Measurements from ENCODE around the gene EIF4E1B.

EIF4E1B gene

GRCh38 chr5:176606032-176606431, 24.4 kb upstream of the EIF4E1B start:
- no peak for DNase-seq (ENCODE audit: low read depth in 2 of 2)

GRCh38 chr5:176606875-176607274, 23.6 kb upstream of the EIF4E1B start:
- no peak for DNase-seq (ENCODE audit: low read depth in 2 of 2)

- no peak for DNase-seq (ENCODE audit: low read depth in 2 of 2)
These were observed 22.3 kb upstream of the EIF4E1B start for GRCh38 chr5:176608142-176608705.

DNA sequence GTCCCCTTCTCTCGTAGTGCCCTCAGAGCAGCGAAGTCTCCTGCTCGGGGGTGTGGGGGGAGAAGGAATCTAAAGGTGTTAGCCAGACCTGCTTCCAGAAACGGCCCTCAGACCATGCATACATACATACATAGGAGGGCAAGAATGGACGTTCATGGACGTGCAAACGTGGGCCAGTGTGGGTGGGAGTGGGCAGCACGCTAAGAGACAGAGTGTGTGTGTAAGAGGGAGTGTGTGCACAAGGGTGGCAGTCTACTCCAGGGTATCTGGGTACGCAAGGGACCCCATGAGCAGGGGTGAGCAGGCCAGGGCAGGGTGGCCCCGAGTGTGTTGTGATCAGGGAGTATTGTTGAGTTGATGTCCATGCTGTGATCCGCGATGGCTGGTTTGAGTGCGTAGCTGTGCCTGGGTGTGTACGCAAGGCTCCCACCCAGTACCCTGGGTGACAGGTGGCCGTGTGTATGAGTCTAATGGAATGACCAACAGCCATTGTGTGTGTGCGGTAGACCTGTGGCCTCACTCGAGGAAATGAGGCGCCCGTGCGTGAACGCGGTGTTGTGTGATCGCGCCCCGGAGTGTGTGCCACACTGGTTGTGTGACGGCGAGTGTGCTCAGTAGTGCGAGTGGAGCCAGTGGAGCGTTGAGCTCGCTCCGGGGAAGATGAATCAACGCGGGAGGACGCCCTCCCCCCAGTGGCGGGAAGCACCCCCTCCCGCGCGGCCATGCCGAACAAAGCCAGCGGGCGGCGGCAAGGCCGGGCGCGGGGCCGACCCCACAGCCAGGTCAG, 21.3 kb upstream of the EIF4E1B start:
- no peak for DNase-seq (ENCODE audit: low read depth in 2 of 2)

DNA sequence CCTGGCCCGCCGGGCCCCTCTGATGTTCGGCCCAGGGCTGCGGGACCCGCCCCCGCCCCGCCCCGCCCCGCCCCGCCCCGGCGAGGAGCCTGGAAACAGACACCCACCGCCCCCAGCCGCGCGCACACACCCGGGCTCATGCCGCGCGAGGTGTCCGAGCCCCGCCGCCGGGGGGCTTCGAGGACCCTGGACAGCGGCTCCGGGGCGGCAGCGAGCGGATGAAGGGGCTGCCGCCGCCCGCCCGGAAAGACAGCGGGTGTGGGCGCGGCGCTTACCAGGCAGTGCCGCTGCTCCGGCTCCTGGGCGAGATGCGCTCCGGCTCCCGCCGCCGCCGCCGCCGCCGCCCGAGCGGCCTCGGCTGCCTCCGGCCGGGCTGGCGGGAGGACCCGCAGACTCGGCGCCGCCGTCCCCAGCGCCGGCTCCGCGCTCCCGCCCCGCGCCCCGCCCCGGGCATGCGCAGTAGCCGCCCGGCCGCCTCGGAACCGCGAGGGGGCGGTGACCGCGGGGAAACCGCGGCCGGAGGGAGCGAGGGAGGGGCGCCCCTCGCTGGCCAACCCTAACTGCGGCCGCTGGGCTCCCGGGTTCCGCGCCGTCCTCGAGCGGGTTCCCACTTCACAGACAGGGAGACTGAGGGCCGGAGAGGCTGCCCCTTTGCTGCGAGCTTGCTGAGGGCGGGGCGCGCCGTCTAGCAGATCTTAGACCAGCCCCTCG, 20.6 kb upstream of the EIF4E1B start, which contains the start of gene GPRIN1:
GPRIN1 (minus strand) TSS at position 433 of the 711 bp plus-strand sequence. CDS start 10,322 bp downstream, outside the sequence.
- peak in 1 of 2 donors; percentile 33 for DNase-seq (ENCODE audit: low read depth in 2 of 2)

- no peak for DNase-seq (ENCODE audit: low read depth in 2 of 2)
These were observed 20.1 kb upstream of the EIF4E1B start for GRCh38 chr5:176610435-176610773.

- no peak for DNase-seq (ENCODE audit: low read depth in 2 of 2)
These were observed 19.0 kb upstream of the EIF4E1B start for GRCh38 chr5:176611435-176611834.

DNA sequence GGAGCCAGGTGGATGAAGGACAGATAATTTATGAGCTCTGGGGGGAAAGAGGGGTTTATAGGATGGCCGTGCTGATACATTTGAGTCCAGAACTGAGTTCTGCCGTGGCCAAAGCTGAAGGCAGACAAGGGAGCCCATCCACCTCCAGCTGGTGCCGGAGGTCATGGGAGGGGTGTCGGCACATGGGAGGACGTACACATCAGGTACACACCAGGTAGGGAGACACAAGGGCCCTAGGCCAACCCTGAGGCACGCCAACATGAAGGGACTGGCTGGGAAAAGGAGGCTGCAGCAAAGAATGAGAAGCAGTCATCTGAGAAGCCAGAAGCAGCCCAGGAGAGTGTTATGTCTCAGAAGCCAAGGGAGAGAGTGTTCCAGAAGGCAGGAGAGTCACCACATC, 18.5 kb upstream of the EIF4E1B start:
- DNase-seq (ENCODE audit: low read depth in 2 of 2), result no peak

- DNase-seq (ENCODE audit: low read depth in 2 of 2), result no peak
These were observed 17.6 kb upstream of the EIF4E1B start for GRCh38 chr5:176612855-176613254.

DNA sequence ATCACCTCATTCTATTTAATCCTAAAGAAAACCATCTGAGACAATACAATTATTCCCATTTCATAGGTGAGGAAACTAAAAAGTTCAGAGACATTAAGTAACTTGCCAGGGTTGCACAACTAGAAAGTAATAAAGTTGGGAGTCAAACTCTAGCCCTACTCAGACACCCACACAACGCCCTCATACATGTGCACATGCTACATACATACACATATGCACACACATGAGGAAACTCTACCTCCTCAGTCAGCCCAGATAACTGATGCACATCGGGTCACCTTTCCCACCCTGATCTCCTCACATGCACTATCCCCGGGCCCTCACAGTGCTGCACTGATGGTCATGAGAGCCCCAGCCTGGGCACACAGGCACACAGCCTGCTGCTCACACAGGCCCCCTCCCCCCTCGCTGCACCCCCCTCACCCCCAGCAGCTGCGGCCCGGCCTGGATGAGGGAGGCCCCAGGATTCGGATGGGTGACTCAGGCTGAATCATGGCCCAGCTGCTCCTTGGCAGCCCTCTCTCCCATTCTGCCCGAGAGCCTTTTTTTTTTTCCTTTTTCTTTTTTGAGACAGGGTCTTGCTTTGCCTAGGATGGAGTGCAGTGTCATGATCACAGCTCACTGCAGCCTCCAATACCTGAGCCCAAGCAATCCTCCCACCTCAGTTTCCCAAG, 15.5 kb upstream of the EIF4E1B start:
- no peak for DNase-seq (ENCODE audit: low read depth in 2 of 2)

- no peak for DNase-seq (ENCODE audit: low read depth in 2 of 2)
These were observed 14.0 kb upstream of the EIF4E1B start for GRCh38 chr5:176616511-176616910.

GRCh38 chr5:176618783-176619182, 11.7 kb upstream of the EIF4E1B start:
- no peak for DNase-seq (ENCODE audit: low read depth in 2 of 2)

GRCh38 chr5:176619203-176619568, 11.3 kb upstream of the EIF4E1B start:
- DNase-seq (ENCODE audit: low read depth in 2 of 2), result peak; percentile 42 to 62

- no peak for DNase-seq (ENCODE audit: low read depth in 2 of 2)
These were observed 10.7 kb upstream of the EIF4E1B start for GRCh38 chr5:176619569-176620332.

GRCh38 chr5:176620333-176620981, 10.0 kb upstream of the EIF4E1B start:
- no peak for DNase-seq (ENCODE audit: low read depth in 2 of 2)

DNA sequence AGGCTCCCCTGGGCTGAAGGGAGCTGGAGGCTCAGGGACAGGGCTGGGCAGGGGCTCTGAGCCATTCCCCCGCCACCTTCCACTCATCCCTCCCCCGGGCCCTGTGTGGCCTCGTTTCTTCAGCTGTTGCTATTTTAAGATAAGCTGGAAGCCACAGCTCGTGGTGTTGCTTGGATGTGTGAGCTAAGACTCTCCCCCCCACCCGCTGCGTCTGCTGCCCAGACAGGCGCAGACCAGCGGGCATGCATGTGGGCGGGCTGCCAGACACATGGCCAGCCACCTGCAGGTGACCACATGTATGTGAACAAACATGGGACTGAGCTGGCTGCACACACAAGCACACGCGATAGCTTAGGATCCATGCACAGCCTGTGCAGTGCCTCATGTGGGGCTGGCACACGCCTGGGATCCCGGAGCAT, 8.8 kb upstream of the EIF4E1B start:
- DNase-seq (ENCODE audit: low read depth in 2 of 2), result no peak

DNA sequence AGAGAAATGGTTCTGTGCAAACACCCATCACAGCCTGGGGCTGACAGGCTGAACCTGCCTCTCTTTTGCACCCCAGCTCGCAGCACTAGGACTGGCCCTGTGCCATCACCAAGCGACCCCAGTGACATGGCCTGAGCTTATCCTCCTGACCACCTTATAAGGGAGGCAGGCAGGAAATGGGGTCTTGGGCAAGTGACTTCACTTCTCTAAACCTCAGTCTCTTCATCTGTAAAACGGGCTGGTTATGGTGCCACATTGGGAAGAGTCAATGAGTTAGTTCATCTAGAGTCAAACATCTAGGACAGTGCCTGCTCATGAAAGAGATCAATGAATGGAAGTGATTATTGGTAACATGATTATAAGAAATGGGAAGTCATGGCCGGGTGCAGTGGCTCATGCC, 6.3 kb upstream of the EIF4E1B start:
- DNase-seq (ENCODE audit: low read depth in 2 of 2), result no peak

DNA sequence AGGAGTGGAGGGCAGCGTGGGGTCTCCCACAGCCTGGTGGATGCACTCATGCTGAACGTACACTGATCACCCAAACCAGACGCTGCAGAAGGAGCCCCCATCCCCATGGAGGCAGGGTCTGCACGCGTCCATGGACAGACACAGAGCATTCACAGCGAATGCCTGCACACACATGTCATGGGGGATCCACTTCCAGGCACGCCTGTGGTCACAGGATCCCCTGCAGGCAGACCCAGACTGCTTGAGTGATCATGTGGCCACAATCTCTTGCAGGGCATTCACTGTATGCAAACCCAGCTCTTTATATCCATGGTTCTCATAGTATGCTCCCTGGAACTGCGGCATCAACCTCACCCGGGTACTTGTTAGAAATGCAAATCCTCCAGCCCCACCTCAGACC, 5.5 kb upstream of the EIF4E1B start:
- DNase-seq (ENCODE audit: low read depth in 2 of 2), result no peak

DNA sequence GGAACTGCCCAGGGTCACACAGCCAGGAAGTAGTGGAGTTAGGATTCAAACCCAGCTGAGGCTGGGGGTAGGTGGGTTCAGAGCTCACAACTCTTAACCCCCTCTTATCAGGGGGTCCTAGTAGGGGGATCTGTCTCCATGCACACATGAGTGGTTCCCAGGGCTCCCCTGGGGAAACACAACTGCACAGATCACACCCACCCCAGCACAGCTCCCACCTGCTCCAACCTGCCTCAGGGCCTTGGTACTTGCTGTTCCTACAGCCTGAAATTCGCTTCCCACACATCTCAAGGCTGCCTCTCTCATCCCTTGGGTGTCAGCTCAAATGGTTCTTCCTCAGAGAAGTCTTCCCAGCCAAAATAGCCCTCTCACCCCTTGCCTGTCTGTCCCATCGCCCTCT, 5.0 kb upstream of the EIF4E1B start:
- DNase-seq (ENCODE audit: low read depth in 2 of 2), result no peak

- no peak for DNase-seq (ENCODE audit: low read depth in 2 of 2)
These were observed 4.3 kb upstream of the EIF4E1B start for GRCh38 chr5:176625966-176626875.

All from stimulated activated CD4-positive, alpha-beta T cell treated with anti-CD3 and anti-CD28 coated beads, Interleukin-1b, Interleukin-23, amount 100 ng/mL, for 1 hour (primary cell).